Stimulated activated CD8-positive, alpha-beta memory T cell treated with anti-CD3 and anti-CD28 coated beads, Interleukin-7, amount 100 ng/mL, for 4 hours (primary cell): ENCODE results near the gene PTPA.

ENCODE experiments used
- DNase-seq, 2 donors: peaks; one replicate each; pipeline ENCODE4 v3.0.0-alpha.2; 2020; ENCODE audit warnings: low read depth in 2 of 2

Gene PTPA

DNA sequence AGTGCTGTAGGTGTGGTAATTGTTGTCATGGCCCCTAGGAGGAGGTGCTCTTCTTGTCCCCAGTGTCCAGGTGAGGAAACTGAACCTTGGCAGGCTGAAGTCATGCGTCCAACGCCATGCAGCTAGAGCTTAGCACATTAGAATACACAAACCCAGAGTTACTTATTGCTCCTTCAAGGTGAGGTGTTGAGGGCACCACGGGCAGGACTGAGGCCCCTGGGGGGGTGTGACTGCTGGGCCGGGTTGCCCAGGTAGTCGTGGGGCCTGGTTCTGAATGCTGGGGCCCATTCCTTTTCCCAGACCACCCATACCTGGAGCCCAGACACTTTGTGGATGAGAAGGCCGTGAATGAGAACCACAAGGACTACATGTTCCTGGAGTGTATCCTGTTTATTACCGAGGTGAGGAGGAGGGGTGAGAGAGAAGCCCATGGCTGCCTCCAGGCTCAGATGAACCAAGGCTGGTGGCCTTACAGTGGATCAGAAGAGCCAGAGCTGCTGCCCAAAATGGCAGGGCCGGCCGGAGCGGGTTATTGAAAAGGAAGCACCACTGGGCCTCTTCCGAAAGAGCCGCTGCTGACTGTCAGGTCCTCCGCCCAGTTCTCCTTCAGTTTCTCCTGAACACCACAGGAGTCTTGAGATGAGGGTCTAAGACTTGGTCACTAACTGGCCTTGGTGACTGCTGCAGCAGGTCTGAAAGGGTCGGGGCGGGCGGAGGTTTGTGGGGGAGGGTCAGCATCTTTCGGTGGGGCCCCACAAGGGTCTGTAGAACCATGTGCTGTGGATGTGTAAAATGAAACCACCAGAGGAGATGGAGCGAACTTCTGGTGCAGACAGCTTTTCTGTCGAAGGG lies 26.3 kb downstream of the PTPA start:
- DNase-seq, result no peak

DNA sequence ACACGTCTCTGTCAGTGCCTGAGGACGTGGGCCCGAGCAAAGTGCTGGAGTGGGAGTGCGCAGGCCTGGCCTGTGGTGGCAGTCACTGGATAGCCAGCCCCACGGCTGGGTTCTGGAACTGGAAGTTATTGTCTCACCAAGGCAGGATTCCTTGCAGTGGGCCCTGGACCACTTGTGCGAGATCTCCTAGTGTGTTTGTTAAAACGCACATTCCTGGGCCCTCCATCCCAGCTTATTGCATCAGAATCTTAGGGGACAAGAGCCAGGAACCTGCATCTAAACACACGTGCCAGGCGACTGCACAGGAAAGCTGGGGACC lies 26.9 kb downstream of the PTPA start:
- no peak for DNase-seq

DNA sequence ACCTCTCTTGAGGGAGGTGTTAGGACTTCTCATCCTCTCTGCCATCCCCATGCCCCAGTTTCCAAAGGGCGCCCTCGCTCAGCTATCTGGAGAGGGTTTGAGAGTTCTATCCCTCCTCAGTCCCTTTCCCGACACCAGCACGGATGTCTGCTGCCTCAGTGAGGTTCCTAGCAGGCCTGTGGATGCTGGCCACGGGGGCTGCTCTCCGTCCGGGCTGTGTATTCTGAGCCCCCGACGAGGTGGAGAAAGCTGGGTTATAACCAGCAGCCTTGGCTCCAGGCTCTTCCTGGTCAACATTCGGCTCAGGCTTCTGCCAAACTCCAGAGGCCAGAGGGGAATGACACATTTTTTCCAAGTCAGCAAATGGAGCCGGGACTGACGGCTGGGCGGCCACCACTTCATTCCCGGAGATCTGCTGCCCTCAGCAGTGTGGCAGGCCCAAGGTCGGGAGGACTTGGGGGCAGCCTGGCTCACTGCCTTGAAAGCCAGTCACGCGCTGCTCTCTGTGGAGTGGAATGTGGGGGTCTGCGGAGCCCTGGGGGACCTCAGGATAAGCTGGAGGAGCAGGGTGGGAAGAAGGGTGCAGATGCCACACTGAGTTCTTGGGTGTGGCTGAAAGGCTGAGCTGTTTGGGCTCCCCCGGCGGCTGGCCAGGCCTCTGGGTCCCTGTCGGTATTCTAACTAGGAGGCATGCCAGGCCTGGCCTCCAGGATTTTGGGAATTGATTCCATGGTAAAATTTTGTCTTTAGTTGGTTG lies 27.4 kb downstream of the PTPA start:
- no peak for DNase-seq

DNA sequence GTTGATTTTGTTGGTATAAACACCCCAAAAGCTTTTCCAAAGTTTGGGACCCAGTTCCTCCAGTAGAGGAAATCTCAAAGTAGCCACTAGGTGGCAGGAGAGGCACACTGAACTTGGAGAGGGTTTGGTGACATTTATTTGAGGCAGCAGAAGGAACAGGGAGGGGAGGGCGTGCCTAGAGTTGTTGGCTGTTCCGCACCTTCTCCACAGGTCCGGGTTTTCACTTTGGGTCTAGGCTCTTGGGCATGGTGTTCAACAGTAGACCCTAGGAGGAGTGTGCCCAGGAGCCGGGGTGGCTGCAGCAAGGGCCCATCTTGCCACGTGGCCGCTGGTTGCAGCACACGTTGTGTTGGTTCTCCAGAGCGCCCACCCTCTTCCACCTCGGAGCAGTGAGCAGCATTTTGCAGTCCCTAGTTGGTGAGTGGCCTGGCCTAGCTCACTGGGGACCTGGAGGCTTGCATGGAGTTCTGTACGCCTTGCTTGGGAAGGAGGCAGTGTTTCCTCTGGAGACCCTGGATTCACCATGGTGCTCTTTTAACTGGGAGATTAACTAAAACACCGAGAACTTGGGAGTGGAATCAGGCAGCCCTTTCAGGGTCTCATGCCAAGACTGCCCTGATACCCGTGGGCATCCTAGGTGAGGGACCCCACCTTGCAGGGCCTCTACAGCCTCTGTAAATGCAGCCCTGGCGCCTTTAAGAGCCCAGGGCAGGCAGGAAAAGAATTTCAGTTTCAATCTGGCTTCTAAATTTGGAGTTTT lies 28.2 kb downstream of the PTPA start:
- DNase-seq, result peak; percentile 50 to 61

DNA sequence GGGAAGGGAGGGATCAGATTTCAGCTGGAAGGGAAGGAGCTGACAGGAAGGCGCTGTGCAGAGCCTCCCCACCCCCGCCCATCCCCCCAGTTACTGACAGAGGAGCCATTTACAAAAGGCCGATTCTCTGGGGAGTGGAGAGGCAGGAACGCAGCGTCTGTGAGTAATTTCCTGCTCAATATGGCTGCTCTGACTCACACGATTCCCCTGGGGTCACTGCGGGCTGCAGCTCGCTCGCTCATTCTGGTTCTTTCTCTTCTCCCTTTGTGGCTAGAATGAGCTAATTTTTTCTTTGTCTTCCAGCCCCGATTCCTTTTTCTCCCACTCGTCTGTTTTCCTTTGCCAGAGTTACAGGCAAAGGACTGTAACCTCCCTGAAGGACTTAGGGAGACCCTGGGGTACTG lies 28.8 kb downstream of the PTPA start:
- DNase-seq, result peak; percentile 75 to 79

DNA sequence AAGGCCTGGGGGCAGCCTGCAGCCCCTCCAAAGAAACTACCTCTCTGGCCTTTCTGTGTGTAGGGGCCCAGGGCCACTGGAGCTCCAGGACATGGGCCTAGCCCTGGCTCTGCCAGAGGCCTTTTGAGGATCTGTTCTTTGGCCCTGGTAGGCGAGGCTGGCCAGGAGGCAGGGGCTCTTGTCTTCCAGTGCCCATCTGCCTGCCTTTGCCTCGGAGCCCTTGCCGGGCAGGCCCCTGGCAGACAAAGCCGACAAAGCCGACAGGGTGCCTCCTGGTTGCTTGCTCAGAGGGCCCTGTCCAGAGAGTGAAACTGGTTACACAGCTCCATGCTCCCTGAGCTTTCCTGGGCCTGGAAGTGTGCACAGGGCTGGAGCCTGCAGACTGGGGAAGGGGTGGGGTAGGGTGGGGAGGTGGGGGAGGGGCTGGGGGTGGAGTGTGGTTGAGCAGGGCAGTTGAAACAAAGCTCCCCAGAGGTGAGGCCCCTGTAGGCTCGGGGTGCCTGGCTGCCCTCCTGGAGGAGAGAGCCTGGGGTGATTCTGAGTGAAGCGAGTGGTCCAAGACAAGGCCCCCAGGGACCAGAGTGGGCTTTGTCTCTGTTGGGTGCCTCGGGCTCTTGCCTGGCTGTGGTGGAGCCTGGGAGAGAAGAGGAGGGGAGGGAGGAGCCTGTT lies 29.3 kb downstream of the PTPA start:
- no peak for DNase-seq

DNA sequence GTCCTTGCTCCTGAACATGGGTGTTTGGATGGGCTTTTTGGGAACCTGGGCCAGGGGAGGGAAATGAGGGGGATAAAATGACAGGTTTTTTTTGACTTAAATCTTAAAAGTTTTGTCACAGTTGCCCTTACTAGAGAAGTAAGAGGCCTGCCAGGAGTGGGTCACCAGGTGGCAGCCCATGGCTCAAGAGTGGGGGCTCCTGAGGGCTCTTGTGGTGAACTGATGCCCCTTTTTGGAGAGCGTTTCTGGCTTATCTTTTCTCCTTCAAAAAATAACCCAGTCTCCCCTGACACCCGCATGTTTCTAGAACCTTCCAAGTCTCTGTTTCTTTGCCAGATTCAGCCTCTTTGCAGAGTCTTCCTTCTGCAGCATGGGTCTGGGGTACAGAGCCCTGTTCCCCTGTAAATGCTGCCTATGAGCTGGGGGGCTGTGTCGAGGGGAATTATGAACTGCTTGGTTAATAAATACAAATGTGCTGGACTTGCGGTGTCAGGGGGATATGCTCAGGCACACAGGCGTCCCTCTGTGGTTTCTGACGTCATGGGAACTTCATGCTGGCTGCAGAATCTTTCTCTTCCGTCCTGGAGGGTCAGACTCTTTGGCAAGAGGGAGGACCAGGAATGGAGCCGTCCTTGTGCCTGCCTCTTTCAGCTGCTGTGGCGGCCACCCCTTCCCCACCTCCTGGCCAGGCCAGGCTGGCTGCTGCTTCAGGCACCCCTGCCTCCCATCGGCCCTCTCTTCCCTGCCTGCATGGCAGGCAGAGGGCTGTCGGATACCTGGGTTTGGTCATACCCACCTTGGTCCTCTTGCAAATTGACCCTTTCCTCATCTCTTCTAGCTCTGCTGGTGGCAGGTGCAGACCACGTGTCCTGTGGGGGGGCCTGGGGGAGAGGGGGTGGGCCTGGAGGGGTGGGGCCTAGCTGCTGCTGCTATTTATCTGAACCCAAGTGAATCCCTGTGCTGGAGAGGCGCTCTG lies 30.1 kb downstream of the PTPA start:
- DNase-seq, result peak in 1 of 2 donors; percentile 36

DNA sequence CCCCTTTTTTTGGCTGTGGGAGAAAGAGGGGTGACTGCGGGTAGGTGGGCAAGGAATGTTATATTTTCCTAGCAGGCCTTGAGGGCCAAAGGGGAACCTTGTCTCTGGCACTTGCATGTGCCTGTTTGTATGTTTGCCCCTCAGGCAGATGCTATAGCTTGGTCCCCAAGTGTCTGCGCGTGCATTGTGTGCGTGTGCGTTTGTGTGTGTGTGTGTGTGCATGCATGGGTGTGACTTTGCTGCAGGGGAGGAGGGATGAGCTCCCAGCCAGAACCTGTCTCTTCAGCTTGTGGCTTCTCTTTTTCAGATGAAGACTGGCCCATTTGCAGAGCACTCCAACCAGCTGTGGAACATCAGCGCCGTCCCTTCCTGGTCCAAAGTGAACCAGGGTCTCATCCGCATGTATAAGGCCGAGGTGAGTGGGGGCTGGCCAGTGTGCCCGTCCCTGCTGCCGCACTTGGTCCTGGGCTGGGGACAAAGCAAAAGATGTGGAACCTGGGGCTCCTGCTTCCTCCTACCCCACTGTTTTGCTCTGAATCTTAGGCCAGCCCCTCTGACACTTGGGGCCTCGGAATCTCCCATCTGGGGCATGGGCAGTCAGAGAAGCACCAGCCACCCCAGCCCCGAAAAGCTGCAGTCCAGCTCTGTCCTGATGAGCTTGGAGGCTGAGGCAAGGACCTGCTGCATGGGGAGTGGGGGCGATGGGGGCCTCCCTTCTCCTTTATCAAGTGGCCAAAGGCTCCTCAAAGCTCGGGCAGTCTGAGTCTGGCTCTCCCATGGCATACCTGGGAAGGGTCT lies 31.1 kb downstream of the PTPA start:
- DNase-seq, result no peak

DNA sequence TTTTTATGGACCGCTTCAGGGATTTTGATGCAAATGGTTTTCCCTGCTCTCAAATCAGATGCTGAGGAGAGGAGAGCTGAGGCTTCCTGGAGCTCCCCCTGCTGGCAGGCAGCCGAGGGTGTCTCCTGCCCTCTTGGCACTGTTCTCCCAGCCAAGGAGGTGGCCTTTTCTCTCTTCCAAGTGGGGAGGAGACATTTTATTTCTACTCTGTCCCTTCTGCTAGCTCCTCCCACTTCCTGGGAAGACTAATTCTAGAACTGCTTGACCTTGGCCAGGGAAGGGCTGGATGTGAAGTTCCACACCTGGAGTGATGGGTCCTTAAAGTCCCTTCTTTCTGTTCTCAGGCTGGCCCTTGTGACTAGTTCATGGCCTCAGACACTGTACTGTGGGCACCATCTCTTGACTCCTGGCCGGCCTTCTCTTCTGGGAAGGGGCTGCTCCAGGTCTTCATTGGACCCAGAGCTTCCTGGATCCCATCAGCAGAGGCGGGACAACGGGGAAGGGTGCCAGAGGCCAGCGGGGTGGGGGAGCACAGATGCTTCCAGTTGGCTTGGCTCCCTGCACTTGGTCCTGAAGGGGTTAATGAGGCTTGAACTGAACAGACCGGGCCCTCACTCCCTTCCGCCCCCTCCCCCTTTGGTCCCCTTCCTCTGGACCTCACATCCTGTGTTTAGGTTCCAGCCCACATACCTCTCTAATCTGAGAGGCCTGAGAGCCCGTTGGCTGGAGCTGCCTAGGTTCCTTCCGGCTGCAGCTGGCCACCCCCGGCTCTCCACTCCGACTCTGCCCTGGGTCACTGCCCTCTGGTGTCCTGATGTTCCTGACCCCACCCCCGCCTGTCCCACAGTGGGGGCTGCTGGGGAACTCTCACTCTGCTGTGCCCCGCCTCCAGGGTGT lies 32.1 kb downstream of the PTPA start:
- peak; percentile 48 to 56 for DNase-seq

DNA sequence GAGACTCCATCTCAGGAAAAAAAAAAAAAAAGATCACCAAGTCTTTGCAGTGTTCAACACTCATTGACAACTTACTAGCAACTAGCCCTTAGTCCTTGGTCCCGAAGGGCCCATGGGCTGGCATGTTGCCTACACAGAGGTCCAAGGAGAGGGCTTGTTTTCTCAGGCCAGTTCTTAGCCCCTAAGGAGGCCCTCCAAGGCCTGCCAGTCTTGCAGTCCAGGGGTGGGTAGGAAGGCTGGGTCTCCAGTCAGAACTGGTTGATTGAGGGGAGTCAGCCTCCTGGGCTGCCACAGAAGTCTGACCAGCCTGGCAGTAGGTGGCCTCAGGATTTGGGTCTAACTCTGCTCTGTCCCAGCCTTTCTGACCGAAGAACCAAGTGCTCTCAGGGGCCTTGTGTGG lies 34.1 kb downstream of the PTPA start:
- DNase-seq, result no peak

DNA sequence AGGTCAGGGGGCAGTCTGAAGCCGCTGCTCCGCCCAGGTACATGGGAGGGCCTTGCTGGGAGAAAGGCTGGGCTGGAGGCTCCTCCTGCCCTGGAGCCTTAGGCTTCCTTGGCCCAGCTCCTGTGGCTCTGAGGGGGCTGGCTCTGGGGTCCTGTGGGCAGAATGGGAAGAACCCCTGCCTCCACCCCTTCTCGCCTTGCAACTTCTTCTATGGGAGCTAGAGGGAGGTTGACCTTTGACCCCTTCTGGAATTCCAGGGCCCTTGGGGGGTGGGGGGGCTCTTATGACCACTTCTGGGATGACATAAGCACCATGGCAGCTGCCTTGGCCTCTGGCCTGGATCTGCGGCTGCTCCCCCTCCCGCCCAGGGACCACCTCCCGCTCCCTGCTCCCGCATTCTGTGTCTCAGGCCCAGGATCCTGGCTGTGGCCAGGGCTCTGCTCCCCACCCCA lies 34.7 kb downstream of the PTPA start:
- DNase-seq, result no peak

DNA sequence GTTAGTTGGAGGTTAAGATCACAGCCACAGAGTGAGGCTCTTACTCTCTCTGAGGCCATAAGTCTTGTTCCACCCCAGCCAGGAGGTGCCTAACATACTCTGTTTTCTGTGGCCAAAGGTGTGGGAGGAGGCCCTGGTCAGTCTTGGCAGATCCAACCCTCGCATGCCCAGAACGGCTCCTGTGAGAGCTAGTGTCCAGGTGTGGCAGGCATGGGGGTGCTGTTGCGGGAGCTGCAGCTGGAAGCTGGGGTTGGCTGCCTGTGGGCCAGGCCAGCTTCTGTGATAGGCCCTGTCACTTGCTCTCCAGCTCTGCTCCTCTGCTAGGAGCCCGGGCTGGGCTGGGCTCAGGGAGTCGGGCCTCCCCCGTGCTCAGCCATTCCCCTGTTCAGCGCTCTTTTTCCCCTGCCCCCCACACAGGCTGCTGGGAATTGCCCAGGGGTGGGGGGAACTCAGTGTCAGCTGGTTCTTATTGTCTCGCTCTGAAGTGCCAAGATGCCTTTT lies 35.3 kb downstream of the PTPA start:
- DNase-seq, result no peak

DNA sequence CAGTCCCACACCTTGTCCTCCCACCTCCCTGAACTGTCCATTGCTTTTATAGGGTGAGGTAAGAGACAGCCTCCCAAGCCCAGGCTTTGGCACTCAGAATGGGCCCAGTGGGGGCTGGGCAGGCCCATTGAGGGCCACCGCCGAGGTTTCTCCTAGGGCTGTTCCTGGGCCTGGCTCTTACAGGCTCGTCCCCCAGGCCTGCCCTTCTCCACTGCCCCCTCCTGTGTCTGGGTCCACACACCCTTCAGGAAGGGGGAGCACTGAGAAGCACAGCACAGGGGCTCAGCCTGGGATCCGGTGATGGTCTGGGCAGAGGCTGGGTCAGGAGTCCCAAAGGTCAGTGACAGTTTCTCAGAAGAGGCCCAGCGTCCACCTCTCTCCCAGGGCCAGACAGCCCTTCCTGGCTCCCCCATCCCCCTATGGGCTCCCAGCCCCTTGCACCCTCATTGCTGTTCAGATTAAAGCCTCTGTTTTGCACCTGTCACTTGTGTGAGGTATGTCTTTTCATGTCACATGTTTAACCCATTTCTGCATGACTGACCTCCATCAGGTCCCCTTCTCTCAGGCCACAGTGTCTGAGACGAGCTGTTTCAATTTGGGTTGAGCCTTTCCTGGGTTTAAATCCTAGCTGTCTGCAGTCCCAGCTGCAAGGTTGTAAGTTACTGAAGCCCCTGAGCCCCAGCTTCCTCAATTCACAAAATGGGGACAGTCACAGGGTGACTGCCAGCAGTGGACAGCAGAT lies 37.4 kb downstream of the PTPA start:
- no peak for DNase-seq

DNA sequence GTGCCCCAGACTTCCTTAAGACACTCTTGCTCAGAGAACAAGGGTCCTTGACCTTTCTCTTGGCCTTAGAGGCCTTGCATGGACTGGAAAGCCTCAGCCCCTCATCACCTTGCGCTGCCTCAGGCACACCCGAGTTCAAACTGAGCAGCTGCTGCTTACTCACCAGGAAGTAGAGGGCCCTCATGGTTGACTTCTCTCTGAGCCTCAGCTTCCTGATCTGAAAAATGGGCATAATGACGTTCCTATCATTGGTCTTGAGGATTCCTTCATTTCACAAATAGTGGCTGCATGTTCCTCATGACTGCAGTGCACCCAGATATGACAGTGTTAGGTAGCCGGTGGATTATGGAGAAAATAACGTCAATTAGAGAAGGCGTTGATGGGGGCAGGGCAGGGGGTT lies 38.2 kb downstream of the PTPA start:
- DNase-seq, result no peak

DNA sequence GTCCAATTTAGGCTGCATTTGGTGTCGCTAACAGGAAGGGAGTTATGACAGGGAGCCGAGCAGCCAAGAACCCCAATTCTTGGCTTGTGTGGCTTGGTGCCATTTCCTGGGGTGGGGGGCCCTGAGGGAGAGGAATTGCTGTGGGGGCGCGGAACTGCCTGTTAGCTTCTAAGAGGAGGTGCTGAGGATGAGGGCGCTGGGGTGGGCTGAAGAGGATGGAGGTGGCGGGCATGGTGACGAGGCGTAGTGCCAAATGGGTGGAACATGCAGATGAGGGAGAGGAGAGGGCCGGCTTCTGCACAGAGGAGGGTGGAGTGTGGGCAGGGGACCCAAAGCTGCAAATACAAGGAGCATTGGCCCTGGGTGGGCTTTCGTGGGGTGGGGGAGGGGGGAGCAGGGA lies 38.9 kb downstream of the PTPA start:
- no peak for DNase-seq

DNA sequence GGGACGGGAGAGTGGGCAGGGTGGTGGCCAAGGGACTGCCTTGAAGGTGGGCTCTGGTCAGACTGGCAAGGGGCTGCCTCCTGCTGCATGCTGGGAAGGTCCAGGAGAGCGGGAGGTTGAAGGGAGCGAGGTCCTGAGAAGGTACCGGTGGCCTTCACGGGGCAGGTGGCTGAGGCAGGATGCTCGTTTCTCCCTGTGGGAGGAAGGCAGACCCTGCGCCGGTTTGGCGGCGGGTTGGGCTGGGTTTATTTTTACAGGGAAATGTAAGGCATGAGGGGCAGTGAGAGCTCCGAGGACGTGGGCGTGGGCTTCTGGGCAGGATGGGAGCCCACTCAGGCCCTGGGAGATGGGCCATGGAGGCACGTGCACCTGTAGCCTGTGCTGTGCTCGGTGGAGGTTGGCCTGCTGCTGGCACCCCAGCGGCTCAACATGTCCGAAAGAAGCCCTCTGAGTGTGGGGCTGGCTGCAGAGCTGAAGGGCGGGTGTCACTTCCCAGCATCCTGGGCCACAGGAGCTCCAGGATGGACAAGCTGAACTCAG lies 39.5 kb downstream of the PTPA start:
- DNase-seq, result no peak

DNA sequence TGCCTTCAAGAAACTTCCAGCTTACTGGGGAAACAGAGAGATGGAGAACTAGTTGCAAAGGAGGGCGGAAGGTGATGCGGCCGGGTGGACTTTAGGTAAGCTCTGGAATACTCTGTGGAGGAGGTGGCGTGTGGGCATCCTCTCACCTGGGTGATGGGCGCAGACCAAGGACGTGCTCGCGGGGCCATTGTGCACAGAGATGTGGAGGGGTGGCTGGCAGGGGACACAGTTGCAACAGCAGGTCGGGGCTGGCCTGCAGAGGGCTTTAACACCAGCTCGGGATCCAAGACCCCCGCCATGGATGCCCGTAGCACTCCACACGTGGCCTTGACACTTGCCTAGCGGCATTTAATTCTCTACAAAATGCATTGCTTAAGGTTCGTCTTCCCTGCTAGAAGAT lies 40.3 kb downstream of the PTPA start:
- DNase-seq, result no peak
